Panc1 (cell line): Measurements from ENCODE around the gene CEP83. TPM values are rescaled to one million over a fixed set of nuclear protein-coding genes. Genes with fewer than 3 reads are reported as not detected.

Experiments
- ATAC-seq: fragments of 200-7000 bp; cut with Tn5 transposase; 2 replicates; pipeline ENCODE4 v1.9.1; 2020; ENCODE audit warnings: mild to moderate bottlenecking, moderate library complexity
- BruUV-seq: library from RNA; stranded (reverse); fragments of 400-500 nt; replicated peaks from 2 replicates; lab custom pipeline; 2021; lab: Mats Ljungman, UMichigan
- CTCF ChIA-PET: fragments of 300-600 bp; sonication (Branson Sonifier 250); formaldehyde crosslinking; loops from one replicate; lab custom pipeline; 2022; ENCODE audit warnings: antibody characterized with exemption; lab: Charles Lee
- POLR2A ChIA-PET: fragments of 300-600 bp; sonication (Branson Sonifier 250); formaldehyde crosslinking; loops from one replicate; lab custom pipeline; 2022; ENCODE audit warnings: antibody characterized with exemption; lab: Charles Lee
- DNase-seq: peaks from one replicate; pipeline ENCODE4 v3.0.0-alpha.2; 2010; ENCODE audit warnings: low read depth, low spot score
- H3K27ac ChIP-seq: 2 replicates; pipeline ENCODE4 v1.5.1; 2011; ENCODE audit warnings: mild to moderate bottlenecking, low read length, inconsistent platforms
- H3K27me3 ChIP-seq: fragments of 200-500 bp; sonication (Bioruptor generic); 2 replicates; pipeline ENCODE4 v1.6.0; 2014; ENCODE audit warnings: low read length, inconsistent platforms; ENCODE audit not compliant: control insufficient read depth, insufficient read depth
- H3K36me3 ChIP-seq: fragments of 200-500 bp; sonication (Bioruptor generic); 2 replicates; pipeline ENCODE4 v1.5.1; 2014; ENCODE audit warnings: inconsistent platforms, mild to moderate bottlenecking, low read length, moderate library complexity; ENCODE audit not compliant: control insufficient read depth, insufficient read depth
- H3K4me1 ChIP-seq: 2 replicates; pipeline ENCODE4 v1.5.1; 2011; ENCODE audit warnings: inconsistent platforms, mild to moderate bottlenecking, low read length, moderate library complexity; ENCODE audit not compliant: control insufficient read depth, insufficient read depth
- H3K4me3 ChIP-seq, 2 experiments: 2 replicates each; pipeline ENCODE4 v1.5.1; 2011 to 2012; ENCODE audit warnings: low read depth in 2 of 2, low read length in 2 of 2, mild to moderate bottlenecking in 2 of 2, inconsistent platforms in 1 of 2, moderate library complexity in 1 of 2
- H3K9me3 ChIP-seq: fragments of 200-500 bp; sonication (Bioruptor generic); 2 replicates; pipeline ENCODE4 v1.5.1; 2014; ENCODE audit warnings: low read depth, mild to moderate bottlenecking, inconsistent platforms, low read length, moderate library complexity; ENCODE audit not compliant: control insufficient read depth, insufficient read depth
- CTCF ChIP-seq: fragments of 450-650 bp; IDR thresholded peaks from 2 replicates; pipeline ENCODE4 v1.5.1; 2017; ENCODE audit warnings: mild to moderate bottlenecking
- POLR2AphosphoS5 ChIP-seq: IDR thresholded peaks from 2 replicates; pipeline ENCODE4 v1.6.1; 2012; ENCODE audit warnings: mild to moderate bottlenecking, low read depth, low read length, moderate library complexity
- SIN3A ChIP-seq: IDR thresholded peaks from 2 replicates; pipeline ENCODE4 v1.6.1; 2012; ENCODE audit warnings: low read depth, mild to moderate bottlenecking, low read length, moderate library complexity, borderline replicate concordance; ENCODE audit not compliant: insufficient read depth
- TCF7L2 ChIP-seq: IDR thresholded peaks from 2 replicates; pipeline ENCODE4 v1.6.1; 2011; ENCODE audit warnings: mild to moderate bottlenecking, low read depth, low read length, inconsistent platforms
- in situ Hi-C: cut with HindIII; loops from 2 replicates; pipeline ENCODE4 v1.10.0; 2016; ENCODE audit warnings: low sequenced_read_pairs, low pct_unique_long_range_greater_than_20kb
- intact Hi-C: fragments of 100-400 bp; cut with micrococcal nuclease; formaldehyde crosslinking; loops from one replicate; pipeline ENCODE4 v1.10.0; 2022; ENCODE audit not compliant: unreplicated experiment
- total RNA-seq: library from RNA; stranded (reverse); gene quantifications from one replicate; pipeline ENCODE4 v1.2.1, GENCODE V29; 2021; ENCODE audit not compliant: unreplicated experiment
- TF ChIP-seq, protein P1 (sequence below), 2 experiments: IDR thresholded peaks; 2 replicates each; pipeline ENCODE4 v1.6.1; 2011 to 2012; ENCODE audit warnings: low read depth in 2 of 2, control low read depth in 1 of 2, low read length in 1 of 2, mild to moderate bottlenecking in 1 of 2, moderate library complexity in 1 of 2; ENCODE audit not compliant: insufficient read depth in 1 of 2

Gene CEP83
- total RNA-seq, 1 experiment from 2014 or later = 28.0 TPM

DNA sequence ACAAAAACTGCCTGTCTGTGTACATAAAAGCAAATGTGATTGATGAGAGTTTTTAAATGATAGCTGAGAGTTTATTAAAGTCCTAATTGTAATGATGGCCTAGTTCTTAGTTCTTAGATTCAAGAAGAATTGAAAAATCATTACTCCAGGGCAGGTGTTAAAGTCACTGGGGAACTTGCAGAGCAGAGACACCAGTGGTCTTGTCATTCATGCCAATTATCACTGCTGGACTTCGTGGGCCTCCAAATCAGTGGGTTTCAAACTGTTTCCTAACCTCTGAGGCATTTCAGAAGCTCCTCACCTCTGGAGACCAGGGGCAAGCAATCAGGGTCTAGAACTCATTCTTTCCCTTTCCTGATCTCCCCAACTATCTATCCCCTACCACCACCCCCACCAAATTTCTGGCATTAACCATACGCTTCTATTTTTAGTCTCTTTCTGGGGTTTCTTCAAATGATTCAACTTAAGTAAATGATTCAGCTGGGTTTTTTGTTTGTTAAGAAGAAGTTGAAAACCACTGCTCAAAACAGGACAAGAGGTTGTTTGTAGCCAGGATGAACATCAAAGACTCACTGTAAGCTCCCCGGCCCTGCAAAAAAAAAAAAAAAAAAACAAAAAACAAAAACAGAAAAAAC is 80.1 kb downstream of the CEP83 start:
- ChIA-PET CTCF (no interaction called here), POLR2A (no interaction called here)
- TF ChIP-seq CTCF = no peak
- TF ChIP-seq SIN3A = no peak
- TF ChIP-seq POLR2AphosphoS5 = no peak
- TF ChIP-seq TCF7L2 = no peak
- TF ChIP-seq, protein P1, sequence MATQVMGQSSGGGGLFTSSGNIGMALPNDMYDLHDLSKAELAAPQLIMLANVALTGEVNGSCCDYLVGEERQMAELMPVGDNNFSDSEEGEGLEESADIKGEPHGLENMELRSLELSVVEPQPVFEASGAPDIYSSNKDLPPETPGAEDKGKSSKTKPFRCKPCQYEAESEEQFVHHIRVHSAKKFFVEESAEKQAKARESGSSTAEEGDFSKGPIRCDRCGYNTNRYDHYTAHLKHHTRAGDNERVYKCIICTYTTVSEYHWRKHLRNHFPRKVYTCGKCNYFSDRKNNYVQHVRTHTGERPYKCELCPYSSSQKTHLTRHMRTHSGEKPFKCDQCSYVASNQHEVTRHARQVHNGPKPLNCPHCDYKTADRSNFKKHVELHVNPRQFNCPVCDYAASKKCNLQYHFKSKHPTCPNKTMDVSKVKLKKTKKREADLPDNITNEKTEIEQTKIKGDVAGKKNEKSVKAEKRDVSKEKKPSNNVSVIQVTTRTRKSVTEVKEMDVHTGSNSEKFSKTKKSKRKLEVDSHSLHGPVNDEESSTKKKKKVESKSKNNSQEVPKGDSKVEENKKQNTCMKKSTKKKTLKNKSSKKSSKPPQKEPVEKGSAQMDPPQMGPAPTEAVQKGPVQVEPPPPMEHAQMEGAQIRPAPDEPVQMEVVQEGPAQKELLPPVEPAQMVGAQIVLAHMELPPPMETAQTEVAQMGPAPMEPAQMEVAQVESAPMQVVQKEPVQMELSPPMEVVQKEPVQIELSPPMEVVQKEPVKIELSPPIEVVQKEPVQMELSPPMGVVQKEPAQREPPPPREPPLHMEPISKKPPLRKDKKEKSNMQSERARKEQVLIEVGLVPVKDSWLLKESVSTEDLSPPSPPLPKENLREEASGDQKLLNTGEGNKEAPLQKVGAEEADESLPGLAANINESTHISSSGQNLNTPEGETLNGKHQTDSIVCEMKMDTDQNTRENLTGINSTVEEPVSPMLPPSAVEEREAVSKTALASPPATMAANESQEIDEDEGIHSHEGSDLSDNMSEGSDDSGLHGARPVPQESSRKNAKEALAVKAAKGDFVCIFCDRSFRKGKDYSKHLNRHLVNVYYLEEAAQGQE (IDR thresholded peaks at IDR 0.05; ENCODE audit: insufficient read depth in 1 of 2, low read depth in 2 of 2, low read length in 1 of 2) = no peak
- no peaks in the 10 kb centered on the region for H3K27me3 ChIP-seq
- H3K36me3 ChIP-seq = no peaks in the 10 kb centered on the region
- in situ Hi-C loops = no loop called here
- no peaks in the 10 kb centered on the region for H3K4me1 ChIP-seq
- no peak for DNase-seq
- no peak overlapping the region for H3K27ac ChIP-seq
- no TSS peak for BruUV-seq
- intact Hi-C loops = no loop called here
- H3K4me3 ChIP-seq = no peak overlapping the region
- no peaks in the 10 kb centered on the region for H3K9me3 ChIP-seq
- ATAC-seq = no peak

DNA sequence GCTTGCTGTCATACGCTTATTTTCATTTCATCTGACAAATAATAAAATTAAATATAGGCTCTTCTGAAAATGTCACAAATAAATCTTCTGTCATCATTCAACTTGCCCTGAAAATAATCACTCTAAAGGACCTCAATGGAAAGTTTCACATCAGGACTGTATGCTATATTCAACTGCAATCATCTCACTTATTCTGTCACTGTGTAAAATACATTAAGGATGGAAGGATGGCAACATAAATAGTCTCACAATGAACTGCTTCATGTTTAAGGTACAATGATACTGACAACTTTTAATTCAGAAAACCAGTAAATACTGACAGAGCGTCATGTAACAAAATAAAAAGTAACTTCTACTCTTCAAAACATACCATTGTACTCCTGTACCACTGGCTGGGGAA is 82.1 kb downstream of the CEP83 start:
- TF ChIP-seq SIN3A (no peak), POLR2AphosphoS5 (no peak), CTCF (no peak), TCF7L2 (no peak)
- TF ChIP-seq, protein P1 (IDR thresholded peaks at IDR 0.05; ENCODE audit: insufficient read depth in 1 of 2, low read depth in 2 of 2, low read length in 1 of 2) = no peak
- H3K4me3 ChIP-seq = no peak overlapping the region
- DNase-seq (no peak), ATAC-seq (no peak)
- H3K36me3 ChIP-seq = no peaks in the 10 kb centered on the region
- no peaks in the 10 kb centered on the region for H3K9me3 ChIP-seq
- no TSS peak for BruUV-seq
- intact Hi-C loops (no loop called here), in situ Hi-C loops (no loop called here)
- no peaks in the 10 kb centered on the region for H3K4me1 ChIP-seq
- H3K27me3 ChIP-seq = no peaks in the 10 kb centered on the region
- no peak overlapping the region for H3K27ac ChIP-seq
- ChIA-PET POLR2A (no interaction called here), CTCF (no interaction called here)
